Mesothelial cell of epicardium (in vitro differentiated cells): ENCODE data around the gene RAB25. TPM values are rescaled to one million over a fixed set of nuclear protein-coding genes. Genes with fewer than 3 reads are reported as not detected.
"Not testable (repeated sequence)": the region's sequence is repeated elsewhere in the genome, so short reads cannot be mapped to it uniquely, and the experiment has no call there.

Experiments used
- DNase-seq, 2 experiments: peaks; one replicate each; pipeline ENCODE4 v3.0.0; 2021; ENCODE audit warnings: low spot score in 2 of 2; ENCODE audit not compliant: unreplicated experiment in 2 of 2
- H3K27ac Mint-ChIP-seq: 2 replicates; pipeline ENCODE4 v1.8.0; 2021; ENCODE audit warnings: mixed read lengths
- H3K27me3 Mint-ChIP-seq: 2 replicates; pipeline ENCODE4 v1.8.0; 2021; ENCODE audit warnings: low read depth, mixed read lengths
- H3K36me3 Mint-ChIP-seq: 2 replicates; pipeline ENCODE4 v1.8.0; 2021; ENCODE audit warnings: mixed read lengths
- H3K4me1 Mint-ChIP-seq: 2 replicates; pipeline ENCODE4 v1.8.0; 2021; ENCODE audit warnings: mixed read lengths
- H3K4me3 Mint-ChIP-seq: 2 replicates; pipeline ENCODE4 v1.8.0; 2021; ENCODE audit warnings: mild to moderate bottlenecking, moderate library complexity, mixed read lengths
- H3K9me3 Mint-ChIP-seq: 2 replicates; pipeline ENCODE4 v1.8.0; 2021; ENCODE audit warnings: mixed read lengths
- total RNA-seq: library from RNA; stranded (reverse); gene quantifications from 3 replicates; pipeline ENCODE4 v1.2.1, GENCODE V29; 2021
- TF ChIP-seq, protein P1 (sequence below): fragments of 200-600 bp; sonication (generic); IDR thresholded peaks from one replicate; pipeline ENCODE4 v1.5.0; 2021; ENCODE audit warnings: antibody characterized with exemption; ENCODE audit not compliant: unreplicated experiment

The RAB25 gene
- total RNA-seq, 1 donor from 2014 or later: 51.1 TPM

DNA sequence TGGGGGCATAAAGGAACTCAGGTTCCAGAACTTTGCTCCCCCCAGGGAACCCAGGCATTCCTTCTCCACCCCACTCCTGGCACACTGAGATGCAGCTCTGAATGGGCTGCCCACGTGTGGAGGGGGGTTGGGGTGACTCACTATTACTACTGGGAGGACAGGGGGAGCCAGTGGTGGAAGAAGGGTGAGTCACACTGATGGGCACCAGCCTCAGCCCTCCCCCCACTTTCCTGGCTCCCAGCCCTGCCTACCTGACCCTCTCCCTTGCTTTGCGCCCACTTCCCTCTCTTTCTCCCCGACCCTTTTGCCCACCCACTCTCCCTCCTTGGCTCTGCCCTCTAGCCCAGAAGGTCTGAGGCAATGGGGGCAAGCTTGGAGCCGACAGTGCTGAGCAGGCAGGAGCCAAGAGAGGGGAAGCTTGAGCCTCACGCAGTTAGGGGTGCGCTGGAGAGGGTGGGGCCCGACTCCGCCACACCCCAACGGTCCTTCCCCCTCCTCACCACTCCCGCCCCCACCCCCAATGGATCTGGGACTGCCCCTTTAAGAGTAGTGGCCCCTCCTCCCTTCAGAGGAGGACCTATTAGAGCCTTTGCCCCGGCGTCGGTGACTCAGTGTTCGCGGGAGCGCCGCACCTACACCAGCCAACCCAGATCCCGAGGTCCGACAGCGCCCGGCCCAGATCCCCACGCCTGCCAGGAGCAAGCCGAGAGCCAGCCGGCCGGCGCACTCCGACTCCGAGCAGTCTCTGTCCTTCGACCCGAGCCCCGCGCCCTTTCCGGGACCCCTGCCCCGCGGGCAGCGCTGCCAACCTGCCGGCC, 53.4 kb downstream of the RAB25 start, which contains the start of gene LMNA:
Gene LMNA (plus strand): TSS at position 611 of the 818 bp plus-strand sequence. CDS start 208 bp downstream, outside the sequence.
- peaks cover 4% of the 10 kb centered on the region for H3K36me3 Mint-ChIP-seq
- H3K4me1 Mint-ChIP-seq: peaks cover 42% of the 10 kb centered on the region
- peaks cover 2% of the 10 kb centered on the region for H3K27me3 Mint-ChIP-seq
- H3K4me3 Mint-ChIP-seq: peak within 1 kb of the TSS; percentile 86
- DNase-seq: peak in 1 of 2 experiments; percentile 60
- H3K27ac Mint-ChIP-seq: peak within 1 kb of the TSS; percentile 90
- TF ChIP-seq, protein P1, sequence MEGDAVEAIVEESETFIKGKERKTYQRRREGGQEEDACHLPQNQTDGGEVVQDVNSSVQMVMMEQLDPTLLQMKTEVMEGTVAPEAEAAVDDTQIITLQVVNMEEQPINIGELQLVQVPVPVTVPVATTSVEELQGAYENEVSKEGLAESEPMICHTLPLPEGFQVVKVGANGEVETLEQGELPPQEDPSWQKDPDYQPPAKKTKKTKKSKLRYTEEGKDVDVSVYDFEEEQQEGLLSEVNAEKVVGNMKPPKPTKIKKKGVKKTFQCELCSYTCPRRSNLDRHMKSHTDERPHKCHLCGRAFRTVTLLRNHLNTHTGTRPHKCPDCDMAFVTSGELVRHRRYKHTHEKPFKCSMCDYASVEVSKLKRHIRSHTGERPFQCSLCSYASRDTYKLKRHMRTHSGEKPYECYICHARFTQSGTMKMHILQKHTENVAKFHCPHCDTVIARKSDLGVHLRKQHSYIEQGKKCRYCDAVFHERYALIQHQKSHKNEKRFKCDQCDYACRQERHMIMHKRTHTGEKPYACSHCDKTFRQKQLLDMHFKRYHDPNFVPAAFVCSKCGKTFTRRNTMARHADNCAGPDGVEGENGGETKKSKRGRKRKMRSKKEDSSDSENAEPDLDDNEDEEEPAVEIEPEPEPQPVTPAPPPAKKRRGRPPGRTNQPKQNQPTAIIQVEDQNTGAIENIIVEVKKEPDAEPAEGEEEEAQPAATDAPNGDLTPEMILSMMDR: no peak
- no peaks in the 10 kb centered on the region for H3K9me3 Mint-ChIP-seq

DNA sequence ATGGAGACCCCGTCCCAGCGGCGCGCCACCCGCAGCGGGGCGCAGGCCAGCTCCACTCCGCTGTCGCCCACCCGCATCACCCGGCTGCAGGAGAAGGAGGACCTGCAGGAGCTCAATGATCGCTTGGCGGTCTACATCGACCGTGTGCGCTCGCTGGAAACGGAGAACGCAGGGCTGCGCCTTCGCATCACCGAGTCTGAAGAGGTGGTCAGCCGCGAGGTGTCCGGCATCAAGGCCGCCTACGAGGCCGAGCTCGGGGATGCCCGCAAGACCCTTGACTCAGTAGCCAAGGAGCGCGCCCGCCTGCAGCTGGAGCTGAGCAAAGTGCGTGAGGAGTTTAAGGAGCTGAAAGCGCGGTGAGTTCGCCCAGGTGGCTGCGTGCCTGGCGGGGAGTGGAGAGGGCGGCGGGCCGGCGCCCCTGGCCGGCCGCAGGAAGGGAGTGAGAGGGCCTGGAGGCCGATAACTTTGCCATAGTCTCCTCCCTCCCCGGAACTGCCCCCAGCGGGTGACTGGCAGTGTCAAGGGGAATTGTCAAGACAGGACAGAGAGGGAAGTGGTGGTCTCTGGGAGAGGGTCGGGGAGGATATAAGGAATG, 54.1 kb downstream of the RAB25 start:
- Mint-ChIP-seq H3K27me3 (peaks cover 2% of the 10 kb centered on the region), H3K9me3 (no peaks in the 10 kb centered on the region), H3K36me3 (peaks cover 4% of the 10 kb centered on the region), H3K27ac (peak overlapping the region; percentile 90), H3K4me1 (peaks cover 46% of the 10 kb centered on the region), H3K4me3 (peak overlapping the region; percentile 86)
- no peak for DNase-seq
- TF ChIP-seq, protein P1: no peak

DNA sequence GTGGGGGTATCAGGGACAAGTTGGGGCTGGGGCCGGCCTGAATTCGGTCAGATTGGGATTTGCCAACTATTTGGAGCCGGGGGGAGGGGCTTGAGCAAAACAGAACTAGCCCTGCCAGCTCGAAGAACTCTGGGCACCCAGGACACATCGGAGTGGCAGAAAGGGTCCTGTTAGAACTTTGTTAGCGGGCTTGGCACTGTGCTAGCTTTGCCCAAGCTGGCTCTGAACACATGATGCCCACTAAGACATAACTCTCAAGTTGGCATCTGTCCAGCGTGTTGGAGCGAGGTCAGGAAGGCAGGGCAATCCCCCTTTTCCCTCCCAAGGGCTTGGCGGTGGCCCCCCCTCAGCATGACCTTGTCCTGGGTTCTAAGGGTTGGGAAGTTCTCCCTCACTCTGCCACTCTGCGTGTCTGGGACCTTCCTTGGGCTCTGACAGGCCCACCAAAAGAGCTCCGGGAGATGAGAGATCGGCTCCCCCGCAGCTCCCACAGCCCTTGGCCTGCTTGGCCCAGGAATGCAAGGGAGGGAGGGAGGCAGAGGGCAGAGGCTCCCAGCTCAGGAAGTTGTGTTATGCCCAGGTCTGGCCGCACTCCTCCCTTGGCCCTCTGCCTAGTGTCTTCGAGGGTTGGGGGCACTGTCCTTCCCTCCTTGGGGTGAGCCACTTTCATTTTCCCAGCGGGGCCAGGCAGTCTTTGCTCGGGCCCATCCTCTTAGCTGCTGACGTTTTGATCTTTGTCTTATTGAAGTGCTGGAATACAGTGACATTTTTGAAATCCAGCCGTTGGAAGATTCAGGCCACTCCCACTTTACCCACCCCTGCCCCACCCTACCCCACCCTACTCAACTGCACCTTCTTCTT, 54.8 kb downstream of the RAB25 start:
- H3K27me3 Mint-ChIP-seq: peaks cover 2% of the 10 kb centered on the region
- no peaks in the 10 kb centered on the region for H3K9me3 Mint-ChIP-seq
- peak overlapping the region; percentile 86 for H3K4me3 Mint-ChIP-seq
- peaks cover 4% of the 10 kb centered on the region for H3K36me3 Mint-ChIP-seq
- TF ChIP-seq, protein P1: no peak
- DNase-seq: peak in 1 of 2 experiments; percentile 64
- H3K27ac Mint-ChIP-seq: peak overlapping the region; percentile 90
- H3K4me1 Mint-ChIP-seq: peaks cover 51% of the 10 kb centered on the region

DNA sequence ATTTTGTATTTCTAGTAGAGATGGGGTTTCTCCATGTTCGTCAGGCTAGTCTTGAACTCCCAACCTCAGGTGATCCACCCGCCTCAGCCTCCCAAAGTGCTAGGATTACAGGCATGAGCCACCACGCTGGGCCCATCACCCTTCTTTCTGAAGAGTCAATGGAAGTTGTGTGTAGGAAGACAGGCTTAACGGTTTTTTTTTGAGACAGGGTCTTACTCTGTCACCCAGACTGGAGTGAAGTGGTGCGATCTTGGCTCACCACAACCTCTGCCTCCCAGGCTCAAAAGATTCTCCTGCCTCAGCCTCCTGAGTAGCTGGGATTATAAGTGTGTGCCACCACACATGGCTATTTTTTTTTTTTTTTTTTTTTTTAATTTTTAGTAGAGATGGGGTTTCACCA, 55.8 kb downstream of the RAB25 start:
- H3K27ac Mint-ChIP-seq, H3K9me3 Mint-ChIP-seq, DNase-seq, H3K27me3 Mint-ChIP-seq, H3K36me3 Mint-ChIP-seq: not testable (repeated sequence)
- Mint-ChIP-seq H3K4me3 (peak overlapping the region; percentile 86), H3K4me1 (peaks cover 49% of the 10 kb centered on the region)

DNA sequence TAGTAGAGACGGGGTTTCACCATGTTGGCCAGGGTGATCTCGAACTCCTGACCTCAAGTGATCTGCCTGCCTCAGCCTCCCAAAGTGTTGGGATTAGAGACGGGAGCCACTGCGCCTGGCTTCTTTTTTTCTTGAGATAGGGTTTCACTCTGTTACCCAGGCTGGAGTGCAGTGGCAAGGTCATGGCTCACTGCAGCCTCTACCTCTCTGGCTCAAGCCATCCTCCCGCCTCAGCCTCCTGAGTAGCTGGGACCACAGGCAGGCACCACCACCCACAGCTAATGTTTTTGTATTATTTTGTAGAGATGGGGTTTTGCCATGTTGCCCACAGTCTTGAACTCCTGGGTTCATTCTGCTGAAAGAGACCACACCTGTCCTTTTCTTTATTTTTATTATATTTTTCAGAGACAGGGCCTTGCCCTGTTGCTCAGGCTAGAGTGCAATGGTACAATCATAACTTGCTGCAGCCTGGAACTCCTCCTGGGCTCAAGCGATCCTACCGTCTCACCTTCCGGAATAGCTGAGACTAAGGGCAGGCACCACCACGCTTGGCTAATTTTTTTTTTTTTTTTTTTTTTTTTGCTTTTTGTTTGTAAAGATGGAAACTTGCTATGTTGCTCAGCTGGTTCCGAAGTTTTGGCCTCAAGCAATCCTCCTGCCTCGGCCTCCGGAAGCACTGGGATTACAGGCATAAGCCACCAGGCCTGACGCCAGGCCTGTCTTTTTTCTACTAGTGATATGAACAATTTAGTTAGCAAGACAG, 56.6 kb downstream of the RAB25 start:
- peaks cover 4% of the 10 kb centered on the region for H3K36me3 Mint-ChIP-seq
- no peak for DNase-seq
- TF ChIP-seq, protein P1: no peak
- H3K4me1 Mint-ChIP-seq: peaks cover 54% of the 10 kb centered on the region
- H3K27ac Mint-ChIP-seq: peak overlapping the region; percentile 47
- no peak overlapping the region for H3K4me3 Mint-ChIP-seq
- H3K27me3 Mint-ChIP-seq: peaks cover 2% of the 10 kb centered on the region
- no peaks in the 10 kb centered on the region for H3K9me3 Mint-ChIP-seq
